CD4-positive, alpha-beta T cell (primary cell): Measurements from ENCODE around the gene SLC7A5. TPM values are rescaled to one million over a fixed set of nuclear protein-coding genes. Genes with fewer than 3 reads are reported as not detected.
"Not testable (repeated sequence)": the region's sequence is repeated elsewhere in the genome, so short reads cannot be mapped to it uniquely, and the experiment has no call there.

Experiments
- ATAC-seq: fragments of 200-7000 bp; cut with Tn5 transposase; one replicate; pipeline ENCODE4 v1.10.0; 2022; ENCODE audit warnings: mild to moderate bottlenecking; ENCODE audit not compliant: poor library complexity
- CTCF ChIA-PET: fragments of 350-600 bp; sonication (Branson Sonifier 250); formaldehyde crosslinking; loops from one replicate; lab custom pipeline; 2021; ENCODE audit warnings: antibody characterized with exemption, inconsistent platforms; lab: Charles Lee
- POLR2A ChIA-PET: fragments of 350-600 bp; sonication (Branson Sonifier 250); formaldehyde crosslinking; loops from one replicate; lab custom pipeline; 2021; ENCODE audit warnings: antibody characterized with exemption, inconsistent platforms; lab: Charles Lee
- DNase-seq, 14 experiments: peaks; one replicate each; pipeline ENCODE4 v3.0.0-alpha.2; 2013 to 2020; ENCODE audit warnings: mixed read lengths in 2 of 14
- H3K27ac ChIP-seq, 2 donors: one replicate each; pipeline versions ENCODE4 v1.5.1 to v1.7.0; 2013; ENCODE audit warnings: low read length in 2 of 2, low read depth in 1 of 2, mild to moderate bottlenecking in 1 of 2
- H3K27me3 ChIP-seq, 2 experiments: 1 replicate in 1 of 2; 2 replicates in 1 of 2; pipeline versions ENCODE4 v1.6.1 to v1.7.0; 2013; ENCODE audit warnings: low read length in 2 of 2, control low read depth in 1 of 2, mild to moderate bottlenecking in 1 of 2, moderate library complexity in 1 of 2; ENCODE audit not compliant: insufficient read depth in 2 of 2, control insufficient read depth in 1 of 2
- H3K36me3 ChIP-seq: one replicate; pipeline ENCODE4 v1.6.1; 2013; ENCODE audit warnings: low read length, control low read depth; ENCODE audit not compliant: insufficient read depth
- H3K4me1 ChIP-seq: one replicate; pipeline ENCODE4 v1.6.1; 2013; ENCODE audit warnings: low read length, control low read depth; ENCODE audit not compliant: insufficient read depth
- H3K4me3 ChIP-seq: one replicate; pipeline ENCODE4 v1.5.1; 2013; ENCODE audit warnings: mild to moderate bottlenecking, low read length, moderate library complexity
- H3K9me3 ChIP-seq, 2 experiments: 1 replicate in 1 of 2; 2 replicates in 1 of 2; pipeline versions ENCODE4 v1.6.1 to v1.7.0; 2013; ENCODE audit warnings: low read length in 2 of 2, mild to moderate bottlenecking in 2 of 2, control low read depth in 1 of 2, moderate library complexity in 1 of 2; ENCODE audit not compliant: control insufficient read depth in 1 of 2, insufficient read depth in 1 of 2
- H3K27ac Mint-ChIP-seq: one replicate; pipeline ENCODE4 v1.8.0; 2020; ENCODE audit warnings: mixed read lengths
- H3K27me3 Mint-ChIP-seq: one replicate; pipeline ENCODE4 v1.8.0; 2021; ENCODE audit warnings: mixed read lengths
- H3K36me3 Mint-ChIP-seq: one replicate; pipeline ENCODE4 v1.8.0; 2021; ENCODE audit warnings: low read depth, mixed read lengths
- H3K4me1 Mint-ChIP-seq: one replicate; pipeline ENCODE4 v1.8.0; 2021; ENCODE audit warnings: low read depth, mixed read lengths
- H3K4me3 Mint-ChIP-seq: one replicate; pipeline ENCODE4 v1.8.0; 2020; ENCODE audit warnings: mild to moderate bottlenecking, mixed read lengths
- H3K9me3 Mint-ChIP-seq: one replicate; pipeline ENCODE4 v1.8.0; 2020; ENCODE audit warnings: mixed read lengths
- intact Hi-C, 2 experiments: fragments of 100-400 bp; cut with DNase I in 1 of 2; cut with micrococcal nuclease in 1 of 2; formaldehyde crosslinking; loops; one replicate each; pipeline versions ENCODE4 v1.15.1 to v1.9.0; 2023 to 2025; cut with DNase I, micrococcal nuclease
- polyA plus RNA-seq, 2 donors: library from polyadenylated mRNA; unstranded; fragments of 120-200 nt; gene quantifications; one replicate each; pipeline ENCODE4 v1.2.1, GENCODE V29; 2013
- total RNA-seq, 174 experiments: library from RNA in 2 of 174; stranded (reverse) in 2 of 174; gene quantifications; one replicate each; pipeline ENCODE4 v1.2.3 and lab custom pipeline; 2021 to 2026
- TF ChIP-seq, protein P1 (sequence below): fragments of 200-600 bp; IDR thresholded peaks from one replicate; pipeline ENCODE4 v1.8.0; 2022; ENCODE audit warnings: antibody characterized with exemption, mild to moderate bottlenecking

The SLC7A5 gene
- 10 to 100 TPM; 80.3 to 85.3 TPM for total RNA-seq
- 7.9 TPM for polyA plus RNA-seq (2013, experiment 1 of 2)
- polyA plus RNA-seq (2013, experiment 2 of 2), result 5.8 TPM
- total RNA-seq (lab: John Stamatoyannopoulos, UW), result 7.8 to 4,282 (median 115) reads per million in 172 experiments

DNA sequence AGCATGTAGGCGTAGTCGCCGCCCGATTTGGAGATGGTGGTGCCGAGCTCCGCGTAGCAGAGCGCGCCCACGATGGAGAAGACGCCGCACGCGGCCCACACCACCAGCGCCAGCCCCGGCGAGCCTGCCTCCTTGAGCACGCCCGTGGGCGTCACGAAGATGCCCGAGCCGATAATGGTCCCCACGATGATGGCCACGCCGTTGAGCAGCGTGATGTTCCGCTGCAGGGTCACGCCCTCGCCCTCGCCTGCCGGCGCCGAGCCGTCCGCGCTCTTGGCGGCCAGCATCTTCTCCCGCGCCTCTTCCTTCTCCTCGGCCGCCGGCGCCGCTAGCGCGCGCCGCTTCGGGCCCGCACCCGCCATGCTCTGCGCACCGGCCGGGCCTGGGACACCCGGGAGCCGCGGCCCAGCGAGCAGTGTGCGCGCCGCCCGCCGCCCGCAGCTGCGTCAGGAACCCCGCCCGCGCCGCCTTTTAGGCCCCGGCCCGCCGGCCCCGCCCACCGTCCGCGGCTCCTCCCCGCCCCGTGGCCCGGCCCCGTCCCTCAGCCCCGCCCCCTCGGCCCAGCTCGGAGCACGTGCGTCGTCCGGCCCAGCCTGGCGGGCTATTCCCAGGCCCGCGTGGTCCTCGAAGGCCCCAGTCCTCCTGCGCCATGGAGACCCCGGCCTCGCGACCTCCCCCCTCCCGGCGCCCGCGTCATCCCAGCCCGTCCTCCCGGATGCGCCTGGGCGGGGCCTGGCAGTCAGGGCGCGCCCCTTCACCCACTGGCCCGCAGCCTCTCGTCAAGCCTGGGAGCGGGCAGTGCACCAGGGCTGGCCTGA is at the start of gene SLC7A5:
Gene SLC7A5 (minus strand): TSS at position 447 of the 818 bp plus-strand sequence. CDS start 85 bp downstream, at position 362.
- Mint-ChIP-seq H3K4me3 (peak within 1 kb of the TSS; percentile 93), H3K36me3 (peaks cover 13% of the 10 kb centered on the region), H3K4me1 (peaks cover 48% of the 10 kb centered on the region), H3K27ac (peak within 1 kb of the TSS; percentile 89)
- ChIA-PET CTCF (interaction anchor here (4.9 to 5.6 kb wide), 2 partner anchors 19 to 89 kb away, joined by 32 to 127 read pairs; no protein-coding TSS in a partner anchor), POLR2A (interaction anchor here (0.7 to 6.3 kb wide), 12 partner anchors 13 to 104 kb away, joined by 3 to 52 read pairs (median 8); partner anchors contain the start of genes BANP and KLHDC4)
- Histone ChIP-seq H3K4me1 (peaks cover 52% of the 10 kb centered on the region), H3K27ac (peak within 1 kb of the TSS in 1 of 2 donors; percentile 67), H3K4me3 (peak within 1 kb of the TSS; percentile 63)
- ATAC-seq (peak; percentile 62), DNase-seq (peak; percentile 72 to 95 (median 85))
- intact Hi-C loops, result loop anchor here in 1 of 2 experiments (10.0 kb wide), 1 partner anchor 484 kb away; the partner anchor contains the start of gene FBXO31
- not testable (repeated sequence) for H3K27me3 ChIP-seq, H3K9me3 Mint-ChIP-seq, H3K27me3 Mint-ChIP-seq, H3K36me3 ChIP-seq, H3K9me3 ChIP-seq

DNA sequence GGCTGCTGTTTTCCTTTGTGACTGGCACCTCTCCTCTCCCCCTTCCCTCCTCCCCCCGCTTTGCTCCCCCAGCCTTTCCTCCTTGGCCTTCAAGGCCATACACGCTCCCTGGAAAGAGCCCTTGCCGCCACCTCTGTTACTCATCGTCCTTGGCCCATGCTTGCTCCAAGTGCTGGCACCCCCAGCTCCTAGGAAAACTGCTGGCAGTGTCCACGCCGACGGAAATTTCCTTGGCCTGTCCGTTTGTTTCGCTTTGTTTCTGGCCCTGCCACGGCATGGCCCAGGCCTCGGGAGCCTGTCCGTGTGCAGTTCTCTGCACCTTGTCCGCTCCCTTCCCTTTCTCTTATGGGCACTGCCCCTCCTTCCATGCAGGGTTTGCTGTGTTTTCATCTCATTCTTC is 49.0 kb upstream of the SLC7A5 start:
- no peaks in the 10 kb centered on the region for H3K4me1 Mint-ChIP-seq
- H3K27me3 ChIP-seq, result no peaks in the 10 kb centered on the region
- CTCF ChIA-PET, result no interaction called here
- TF ChIP-seq, protein P1, sequence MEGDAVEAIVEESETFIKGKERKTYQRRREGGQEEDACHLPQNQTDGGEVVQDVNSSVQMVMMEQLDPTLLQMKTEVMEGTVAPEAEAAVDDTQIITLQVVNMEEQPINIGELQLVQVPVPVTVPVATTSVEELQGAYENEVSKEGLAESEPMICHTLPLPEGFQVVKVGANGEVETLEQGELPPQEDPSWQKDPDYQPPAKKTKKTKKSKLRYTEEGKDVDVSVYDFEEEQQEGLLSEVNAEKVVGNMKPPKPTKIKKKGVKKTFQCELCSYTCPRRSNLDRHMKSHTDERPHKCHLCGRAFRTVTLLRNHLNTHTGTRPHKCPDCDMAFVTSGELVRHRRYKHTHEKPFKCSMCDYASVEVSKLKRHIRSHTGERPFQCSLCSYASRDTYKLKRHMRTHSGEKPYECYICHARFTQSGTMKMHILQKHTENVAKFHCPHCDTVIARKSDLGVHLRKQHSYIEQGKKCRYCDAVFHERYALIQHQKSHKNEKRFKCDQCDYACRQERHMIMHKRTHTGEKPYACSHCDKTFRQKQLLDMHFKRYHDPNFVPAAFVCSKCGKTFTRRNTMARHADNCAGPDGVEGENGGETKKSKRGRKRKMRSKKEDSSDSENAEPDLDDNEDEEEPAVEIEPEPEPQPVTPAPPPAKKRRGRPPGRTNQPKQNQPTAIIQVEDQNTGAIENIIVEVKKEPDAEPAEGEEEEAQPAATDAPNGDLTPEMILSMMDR, result no peak
- H3K36me3 Mint-ChIP-seq, result no peaks in the 10 kb centered on the region
- H3K36me3 ChIP-seq, result no peaks in the 10 kb centered on the region
- no peak overlapping the region for H3K4me3 ChIP-seq
- H3K27ac Mint-ChIP-seq, result no peak overlapping the region
- DNase-seq (no peak), ATAC-seq (no peak)
- no peaks in the 10 kb centered on the region for H3K4me1 ChIP-seq
- intact Hi-C loops, result loop anchor here in 1 of 2 experiments (5.0 kb wide), 1 partner anchor 496 kb away; no protein-coding TSS in a partner anchor
- POLR2A ChIA-PET, result no interaction called here
- peaks cover 0 to 4% of the 10 kb centered on the region in 2 experiments for H3K9me3 ChIP-seq
- no peak overlapping the region for H3K4me3 Mint-ChIP-seq
- H3K9me3 Mint-ChIP-seq, result no peaks in the 10 kb centered on the region
- no peak overlapping the region for H3K27ac ChIP-seq
- no peaks in the 10 kb centered on the region for H3K27me3 Mint-ChIP-seq

GRCh38 chr16:87917503-87917902 is 48.2 kb upstream of the SLC7A5 start:
- Histone ChIP-seq H3K4me1 (no peaks in the 10 kb centered on the region), H3K4me3 (no peak overlapping the region), H3K27me3 (no peaks in the 10 kb centered on the region), H3K9me3 (peaks cover 0 to 3% of the 10 kb centered on the region in 2 experiments), H3K27ac (no peak overlapping the region), H3K36me3 (no peaks in the 10 kb centered on the region)
- CTCF ChIA-PET, result no interaction called here
- Mint-ChIP-seq H3K4me3 (no peak overlapping the region), H3K4me1 (no peaks in the 10 kb centered on the region), H3K36me3 (no peaks in the 10 kb centered on the region), H3K27ac (no peak overlapping the region), H3K27me3 (no peaks in the 10 kb centered on the region), H3K9me3 (no peaks in the 10 kb centered on the region)
- DNase-seq (no peak), ATAC-seq (no peak)
- intact Hi-C loops, result loop anchor here in 1 of 2 experiments (5.0 kb wide), 1 partner anchor 495 kb away; no protein-coding TSS in a partner anchor
- POLR2A ChIA-PET, result no interaction called here
- TF ChIP-seq, protein P1, result no peak
